ENCODE data around the gene GCM1. TPM values are rescaled to one million over a fixed set of nuclear protein-coding genes. Genes with fewer than 3 reads are reported as not detected.

GCM1 gene
- polyA plus RNA-seq, 3 donors = 0.08 TPM; not detected in 2

DNA sequence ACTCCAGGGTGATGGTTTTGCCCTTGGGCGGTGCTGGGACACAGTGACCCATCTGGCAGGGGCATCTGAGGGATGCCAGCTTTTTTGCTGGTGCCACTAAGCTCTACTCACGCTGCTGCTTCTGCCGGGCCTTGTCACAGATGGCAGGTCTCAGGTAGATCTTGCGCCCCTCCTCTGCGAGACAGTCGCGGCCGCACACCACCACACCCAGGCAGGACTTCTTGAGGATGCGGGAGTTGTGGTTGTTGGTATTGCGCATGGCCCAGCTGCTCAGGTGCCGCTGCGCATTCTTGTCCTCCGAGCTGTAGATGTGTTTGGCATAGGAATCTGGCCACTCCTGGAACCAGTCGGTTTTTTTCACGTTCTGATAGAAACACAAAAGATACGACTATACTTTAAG, 14.7 kb downstream of the GCM1 start:
- Mint-ChIP-seq H3K4me1 (peaks cover 3% of the 10 kb centered on the region), H3K4me3 (no peak overlapping the region), H3K27ac (no peak overlapping the region), H3K27me3 (ENCODE audit: low read depth in 3 of 3) (peaks cover 3 to 11% (median 6%) of the 10 kb centered on the region in 3 donors), H3K36me3 (no peaks in the 10 kb centered on the region), H3K9me3 (no peaks in the 10 kb centered on the region)
- no peak overlapping the region for H3K9ac ChIP-seq (ENCODE audit: insufficient read depth, low read length, poor library complexity, severe bottlenecking)
- H3K9me3 ChIP-seq (replicated peaks in 1 of 2; ENCODE audit: control insufficient read depth in 1 of 2, insufficient read depth in 1 of 2, low read length in 2 of 2) = no peaks in the 10 kb centered on the region
- no peaks in the 10 kb centered on the region for H3K4me1 ChIP-seq (ENCODE audit: control insufficient read depth in 1 of 2, insufficient read depth in 2 of 2, low read length in 2 of 2)
- no peak for DNase-seq
- intact Hi-C loops (cut with micrococcal nuclease) = no loop called here
- no peaks in the 10 kb centered on the region for H4K20me1 ChIP-seq (ENCODE audit: insufficient read depth, low read length)
- no peak overlapping the region for H3K4me2 ChIP-seq (replicated peaks; ENCODE audit: extremely low read depth, low read length, poor library complexity, severe bottlenecking)
- no peak overlapping the region for H2AFZ ChIP-seq (ENCODE audit: insufficient read depth, low read depth, low read length, poor library complexity, severe bottlenecking)
- TF ChIP-seq CTCF (IDR thresholded peaks at IDR 0.05) = no peak
- no peak overlapping the region for H3K4me3 ChIP-seq (replicated peaks in 1 of 3; ENCODE audit: low read depth in 2 of 3, low read length in 3 of 3)
- H3K36me3 ChIP-seq (replicated peaks in 1 of 2; ENCODE audit: control insufficient read depth in 1 of 2, insufficient read depth in 2 of 2, low read length in 2 of 2) = no peaks in the 10 kb centered on the region
- WGBS (ENCODE audit: insufficient coverage) = 91% methylated on average over 7 of the region's 16 CpGs
- no peaks in the 10 kb centered on the region for H3K27me3 ChIP-seq (ENCODE audit: control insufficient read depth in 2 of 2, insufficient read depth in 2 of 2, low read length in 2 of 2)
- H3K79me2 ChIP-seq (ENCODE audit: insufficient read depth, low read length) = no peaks in the 10 kb centered on the region
- no peak overlapping the region for H3K27ac ChIP-seq (ENCODE audit: low read depth in 1 of 2, low read length in 2 of 2)

DNA sequence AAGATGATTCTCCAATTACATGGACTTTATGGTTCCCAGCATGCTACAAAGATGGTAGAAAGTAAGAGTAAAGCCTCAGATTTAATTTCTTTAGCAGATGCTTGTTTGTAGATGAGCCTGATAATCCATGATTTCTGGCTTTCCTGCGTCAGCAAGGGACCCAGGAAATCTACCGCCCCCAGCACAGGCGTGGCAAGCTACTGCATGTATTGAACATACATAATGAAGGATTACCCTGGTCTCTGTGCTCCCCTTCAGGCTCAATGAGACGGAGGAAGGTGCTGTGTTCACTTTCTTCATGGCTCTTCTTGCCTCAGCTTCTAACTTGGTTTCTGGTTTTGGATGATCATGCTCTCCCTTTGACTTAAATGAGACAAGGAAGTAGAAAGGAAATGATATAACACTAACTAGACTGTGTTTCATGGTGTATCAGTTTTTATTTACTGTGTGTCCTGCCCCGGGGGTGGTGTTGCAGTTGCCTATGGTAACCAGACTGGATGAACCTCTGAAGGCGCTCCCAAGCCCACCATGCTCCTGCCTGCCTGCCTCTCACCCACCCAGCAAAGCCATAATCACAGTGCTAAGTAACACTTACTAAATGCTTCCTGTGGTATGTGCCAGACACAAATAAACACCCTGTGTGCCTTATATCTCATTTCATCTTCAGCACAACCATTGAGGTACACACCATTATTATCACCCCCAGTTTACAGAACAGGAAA, 17.9 kb downstream of the GCM1 start:
- WGBS (ENCODE audit: insufficient coverage) = 80% methylated on average over 2 of the region's 6 CpGs
- H3K4me2 ChIP-seq (replicated peaks; ENCODE audit: extremely low read depth, low read length, poor library complexity, severe bottlenecking) = no peak overlapping the region
- no peak overlapping the region for H3K27ac ChIP-seq (ENCODE audit: low read depth in 1 of 2, low read length in 2 of 2)
- no peak overlapping the region for H3K9ac ChIP-seq (ENCODE audit: insufficient read depth, low read length, poor library complexity, severe bottlenecking)
- peaks cover 3% of the 10 kb centered on the region for H3K4me1 Mint-ChIP-seq
- no peaks in the 10 kb centered on the region for H3K4me1 ChIP-seq (ENCODE audit: control insufficient read depth in 1 of 2, insufficient read depth in 2 of 2, low read length in 2 of 2)
- H4K20me1 ChIP-seq (ENCODE audit: insufficient read depth, low read length) = no peaks in the 10 kb centered on the region
- H3K27me3 ChIP-seq (ENCODE audit: control insufficient read depth in 2 of 2, insufficient read depth in 2 of 2, low read length in 2 of 2) = no peaks in the 10 kb centered on the region
- no peaks in the 10 kb centered on the region for H3K9me3 Mint-ChIP-seq
- intact Hi-C loops (cut with micrococcal nuclease) = no loop called here
- no peak overlapping the region for H3K27ac Mint-ChIP-seq
- no peaks in the 10 kb centered on the region for H3K36me3 ChIP-seq (replicated peaks in 1 of 2; ENCODE audit: control insufficient read depth in 1 of 2, insufficient read depth in 2 of 2, low read length in 2 of 2)
- peaks cover 4 to 14% (median 13%) of the 10 kb centered on the region in 3 donors for H3K27me3 Mint-ChIP-seq (ENCODE audit: low read depth in 3 of 3)
- TF ChIP-seq CTCF (IDR thresholded peaks at IDR 0.05) = no peak
- DNase-seq = no peak
- H3K36me3 Mint-ChIP-seq = no peaks in the 10 kb centered on the region
- H3K79me2 ChIP-seq (ENCODE audit: insufficient read depth, low read length) = no peaks in the 10 kb centered on the region
- H2AFZ ChIP-seq (ENCODE audit: insufficient read depth, low read depth, low read length, poor library complexity, severe bottlenecking) = no peak overlapping the region
- no peak overlapping the region for H3K4me3 ChIP-seq (replicated peaks in 1 of 3; ENCODE audit: low read depth in 2 of 3, low read length in 3 of 3)
- no peaks in the 10 kb centered on the region for H3K9me3 ChIP-seq (replicated peaks in 1 of 2; ENCODE audit: control insufficient read depth in 1 of 2, insufficient read depth in 1 of 2, low read length in 2 of 2)
- H3K4me3 Mint-ChIP-seq = no peak overlapping the region
